B cell (primary cell): ENCODE measurements around the gene ATP12A. TPM values are rescaled to one million over a fixed set of nuclear protein-coding genes. Genes with fewer than 3 reads are reported as not detected.

Experiments
- ATAC-seq: fragments of 200-7000 bp; cut with Tn5 transposase; one replicate; pipeline ENCODE4 v1.10.0; 2021; ENCODE audit warnings: low read depth, mild to moderate bottlenecking, moderate number of reproducible peaks, moderate library complexity
- CTCF ChIA-PET: fragments of 350-600 bp; sonication (Branson Sonifier 250); formaldehyde crosslinking; loops from one replicate; lab custom pipeline; 2021; ENCODE audit warnings: antibody characterized with exemption, inconsistent platforms; lab: Charles Lee
- POLR2A ChIA-PET: fragments of 350-600 bp; sonication (Branson Sonifier 250); formaldehyde crosslinking; loops from one replicate; lab custom pipeline; 2021; ENCODE audit warnings: antibody characterized with exemption; lab: Charles Lee
- DNase-seq: peaks from one replicate; pipeline ENCODE4 v3.0.0; 2013
- H2AFZ ChIP-seq: 2 replicates; pipeline ENCODE4 v1.6.1; 2012; ENCODE audit warnings: mild to moderate bottlenecking, low read depth, low read length; ENCODE audit not compliant: insufficient read depth, poor library complexity, severe bottlenecking
- H3K27ac ChIP-seq, 2 donors: 1 replicate in 1 of 2; 2 replicates in 1 of 2; pipeline ENCODE4 v1.5.1; 2012 to 2013; ENCODE audit warnings: low read length in 2 of 2, mild to moderate bottlenecking in 2 of 2, moderate library complexity in 1 of 2
- H3K27me3 ChIP-seq, 4 experiments: fragments of 200-600 bp in 1 of 4; sonication (generic) in 1 of 4; replicated peaks in 1 of 4; 1 replicate in 2 of 4; 2 replicates in 2 of 4; pipeline versions ENCODE4 v1.6.1 to v1.7.0; 2013 to 2016; ENCODE audit warnings: low read length in 3 of 4, mild to moderate bottlenecking in 2 of 4, mixed read lengths in 1 of 4, moderate library complexity in 1 of 4; ENCODE audit not compliant: insufficient read depth in 4 of 4, control insufficient read depth in 3 of 4; ENCODE audit errors: control extremely low read depth in 1 of 4
- H3K36me3 ChIP-seq, 2 experiments: replicated peaks in 1 of 2; 1 replicate in 1 of 2; 2 replicates in 1 of 2; pipeline versions ENCODE4 v1.6.1 to v1.7.1; 2013; ENCODE audit warnings: low read length in 1 of 2; ENCODE audit not compliant: insufficient read depth in 2 of 2, control insufficient read depth in 1 of 2; ENCODE audit errors: control extremely low read depth in 1 of 2, extremely low read depth in 1 of 2
- H3K4me1 ChIP-seq, 2 donors: fragments of 200-600 bp in 1 of 2; sonication (generic) in 1 of 2; 1 replicate in 1 of 2; 2 replicates in 1 of 2; pipeline versions ENCODE4 v1.5.1 to v1.6.1; 2013 to 2017; ENCODE audit warnings: low read length in 2 of 2; ENCODE audit not compliant: control insufficient read depth in 2 of 2, insufficient read depth in 2 of 2
- H3K4me2 ChIP-seq: replicated peaks from 2 replicates; pipeline ENCODE3; 2012; ENCODE audit warnings: mild to moderate bottlenecking, low read depth, low read length; ENCODE audit not compliant: poor library complexity, severe bottlenecking
- H3K4me3 ChIP-seq, 5 experiments: fragments of 200-600 bp in 1 of 5; sonication (generic) in 1 of 5; 1 replicate in 3 of 5; 2 replicates in 2 of 5; pipeline versions ENCODE4 v1.5.1 to v1.7.0; 2011 to 2016; ENCODE audit warnings: low read length in 4 of 5, mild to moderate bottlenecking in 4 of 5, low read depth in 2 of 5, control low read depth in 1 of 5, moderate library complexity in 1 of 5; ENCODE audit not compliant: insufficient read depth in 1 of 5; ENCODE audit errors: control extremely low read depth in 1 of 5, extremely low read depth in 1 of 5
- H3K79me2 ChIP-seq: fragments of 200-600 bp; sonication (generic); one replicate; pipeline ENCODE4 v1.6.0; 2016; ENCODE audit warnings: low read length; ENCODE audit not compliant: control insufficient read depth, insufficient read depth
- H3K9ac ChIP-seq: fragments of 200-600 bp; sonication (generic); 2 replicates; pipeline ENCODE4 v1.6.1; 2017; ENCODE audit warnings: mild to moderate bottlenecking, low read length, moderate library complexity
- H3K9me3 ChIP-seq, 3 donors: one replicate each; pipeline versions ENCODE4 v1.6.1 to v1.7.1; 2013; ENCODE audit warnings: low read length in 2 of 3; ENCODE audit not compliant: control insufficient read depth in 2 of 3, insufficient read depth in 1 of 3; ENCODE audit errors: control extremely low read depth in 1 of 3
- H4K20me1 ChIP-seq: 2 replicates; pipeline ENCODE4 v1.6.0; 2012; ENCODE audit warnings: mild to moderate bottlenecking, low read length; ENCODE audit not compliant: insufficient read depth, control insufficient read depth, poor library complexity, severe bottlenecking
- H3K27ac Mint-ChIP-seq: one replicate; pipeline ENCODE4 v1.8.0; 2021; ENCODE audit warnings: mixed read lengths
- H3K27me3 Mint-ChIP-seq: one replicate; pipeline ENCODE4 v1.8.0; 2021; ENCODE audit warnings: mixed read lengths
- H3K4me1 Mint-ChIP-seq: one replicate; pipeline ENCODE4 v1.8.0; 2021; ENCODE audit warnings: mixed read lengths
- H3K4me3 Mint-ChIP-seq: one replicate; pipeline ENCODE4 v1.8.0; 2021; ENCODE audit warnings: mixed read lengths
- H3K9me3 Mint-ChIP-seq: one replicate; pipeline ENCODE4 v1.8.0; 2022; ENCODE audit warnings: mixed read lengths; ENCODE audit not compliant: insufficient read depth
- CTCF ChIP-seq: fragments of 200-600 bp; IDR thresholded peaks from one replicate; pipeline ENCODE4 v1.8.0; 2022; ENCODE audit warnings: antibody characterized with exemption, mild to moderate bottlenecking
- EZH2 ChIP-seq: IDR thresholded peaks from 2 replicates; pipeline ENCODE4 v1.6.1; 2012; ENCODE audit warnings: borderline replicate concordance, low read depth, mild to moderate bottlenecking, moderate library complexity, low read length; ENCODE audit not compliant: insufficient read depth, poor library complexity, severe bottlenecking
- WGBS: methylation state at CpG from one replicate; pipeline ENCODE4 v1.1.5; 2013; ENCODE audit warnings: missing lambda C conversion rate; ENCODE audit not compliant: insufficient coverage; 5-methylcytosine and 5-hydroxymethylcytosine counted together
- intact Hi-C: fragments of 100-400 bp; cut with micrococcal nuclease; formaldehyde crosslinking; loops from one replicate; pipeline ENCODE4 v1.10.0; 2022
- polyA plus RNA-seq: library from polyadenylated mRNA; depleted of rRNA; stranded (reverse); fragments of >200 nt; gene quantifications from 2 replicates; pipeline ENCODE4 v1.2.3, GENCODE V29; 2012
- total RNA-seq, 2 donors: library from RNA; stranded (reverse); fragments of 120-200 nt in 1 of 2; gene quantifications; 1 replicate in 1 of 2; 2 replicates in 1 of 2; pipeline versions ENCODE4 v1.2.3 to v1.2.4, GENCODE V29; 2013 to 2022

ATP12A gene
- total and polyA plus RNA-seq, 2 donors (not counting 1 experiment from before 2014, with no cell fraction given): not detected

- no peak overlapping the region for H3K9ac ChIP-seq
- no peak for DNase-seq
- peaks cover 5 to 9% of the 10 kb centered on the region in 2 donors for H3K4me1 ChIP-seq
- H3K4me3 Mint-ChIP-seq: no peak overlapping the region
- H3K36me3 ChIP-seq: no peaks in the 10 kb centered on the region
- H3K27me3 ChIP-seq: peaks cover 0 to 6% (median 2%) of the 10 kb centered on the region in 4 experiments
- H2AFZ ChIP-seq: no peak overlapping the region
- H4K20me1 ChIP-seq: no peaks in the 10 kb centered on the region
- no peak overlapping the region for H3K27ac ChIP-seq
- H3K4me3 ChIP-seq: no peak overlapping the region
- POLR2A ChIA-PET: no interaction called here
- H3K79me2 ChIP-seq: no peaks in the 10 kb centered on the region
- peaks cover 34% of the 10 kb centered on the region for H3K27me3 Mint-ChIP-seq
- no peak overlapping the region for H3K4me2 ChIP-seq
- intact Hi-C loops: no loop called here
- no peaks in the 10 kb centered on the region for H3K9me3 Mint-ChIP-seq
- no peak for ATAC-seq
- H3K9me3 ChIP-seq: no peaks in the 10 kb centered on the region
- WGBS: 86% methylated on average over 5 of the region's 5 CpGs
- CTCF ChIA-PET: interaction anchor here (1.2 kb wide), 1 partner anchor 9 kb away, joined by 3 read pairs; no protein-coding TSS in a partner anchor
- no peak overlapping the region for H3K27ac Mint-ChIP-seq
- no peak for TF ChIP-seq CTCF
- H3K4me1 Mint-ChIP-seq: peaks cover 8% of the 10 kb centered on the region
Observed at GRCh38 chr13:24668955-24669582, 11.1 kb upstream of the ATP12A start.

- Mint-ChIP-seq H3K27ac (no peak overlapping the region), H3K27me3 (peaks cover 36% of the 10 kb centered on the region), H3K4me3 (no peak overlapping the region), H3K4me1 (peaks cover 8% of the 10 kb centered on the region), H3K9me3 (no peaks in the 10 kb centered on the region)
- H2AFZ ChIP-seq: no peak overlapping the region
- H3K9me3 ChIP-seq: no peaks in the 10 kb centered on the region
- H3K79me2 ChIP-seq: no peaks in the 10 kb centered on the region
- H3K27ac ChIP-seq: no peak overlapping the region
- DNase-seq (no peak), ATAC-seq (no peak)
- H3K9ac ChIP-seq: no peak overlapping the region
- WGBS: 84% methylated on average over 7 of the region's 7 CpGs
- H3K4me3 ChIP-seq: no peak overlapping the region
- intact Hi-C loops: loop anchor here (2.0 kb wide), 1 partner anchor 89 kb away; no protein-coding TSS in a partner anchor
- peaks cover 5 to 9% of the 10 kb centered on the region in 2 donors for H3K4me1 ChIP-seq
- H3K36me3 ChIP-seq: no peaks in the 10 kb centered on the region
- H3K4me2 ChIP-seq: no peak overlapping the region
- peaks cover 0 to 6% (median 2%) of the 10 kb centered on the region in 4 experiments for H3K27me3 ChIP-seq
- CTCF ChIA-PET: interaction anchor here (0.6 to 1.3 kb wide), 3 partner anchors 8 to 93 kb away, joined by 3 to 6 read pairs (median 3); no protein-coding TSS in a partner anchor
- no peaks in the 10 kb centered on the region for H4K20me1 ChIP-seq
- TF ChIP-seq CTCF (no peak), EZH2 (no peak)
- POLR2A ChIA-PET: no interaction called here
Observed at GRCh38 chr13:24670174-24670573, 10.0 kb upstream of the ATP12A start.
